Islet of Langerhans (tissue), 1 donor: ENCODE results near the gene MTX1.
"Not testable (repeated sequence)": the region's sequence is repeated elsewhere in the genome, so short reads cannot be mapped to it uniquely, and the experiment has no call there.

ENCODE experiments used
- FAIRE-seq: peaks from one replicate; lab custom pipeline; 2011; peaks lifted over from hg19 to GRCh38; lab: Jason Lieb, UNC

MTX1 gene

GRCh38 chr1:155209312-155209721 lies 822 bp downstream of the MTX1 start:
- FAIRE-seq: no peak

DNA sequence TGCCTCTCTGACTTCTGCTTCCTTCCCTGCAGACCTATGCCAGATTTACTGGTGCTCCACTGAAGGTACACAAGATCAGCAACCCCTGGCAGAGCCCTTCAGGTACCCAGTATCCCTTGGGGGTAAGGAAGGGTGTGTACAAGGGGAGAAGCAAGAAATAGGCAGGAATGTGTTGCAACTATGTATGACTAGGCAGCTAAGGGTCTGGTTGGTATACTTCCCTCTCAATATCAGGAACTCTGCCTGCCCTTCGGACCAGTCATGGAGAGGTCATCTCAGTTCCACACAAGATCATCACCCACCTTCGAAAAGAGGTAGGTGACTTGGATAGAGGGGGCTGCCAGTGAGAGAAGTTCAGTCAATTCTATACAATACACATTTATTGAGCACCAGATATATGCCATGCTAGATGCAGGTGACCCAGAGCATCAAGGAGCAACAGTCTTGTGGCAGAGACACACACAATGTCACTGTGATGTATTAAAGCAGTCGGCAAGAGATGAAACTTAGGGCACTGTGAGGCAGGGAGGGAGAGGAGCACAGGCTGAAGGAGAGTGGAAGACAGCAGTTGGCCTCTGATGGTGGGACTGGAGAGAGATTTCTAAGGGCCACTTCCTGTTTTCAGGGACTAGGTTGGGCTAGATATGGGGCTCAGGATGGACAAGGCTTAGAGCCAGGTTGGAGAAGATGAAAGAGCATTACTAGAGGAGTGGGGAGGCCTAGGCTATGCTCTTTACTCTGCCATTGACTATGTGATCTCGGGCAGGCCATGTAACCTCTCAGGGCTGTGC lies 2.0 kb downstream of the MTX1 start:
- FAIRE-seq: no peak

DNA sequence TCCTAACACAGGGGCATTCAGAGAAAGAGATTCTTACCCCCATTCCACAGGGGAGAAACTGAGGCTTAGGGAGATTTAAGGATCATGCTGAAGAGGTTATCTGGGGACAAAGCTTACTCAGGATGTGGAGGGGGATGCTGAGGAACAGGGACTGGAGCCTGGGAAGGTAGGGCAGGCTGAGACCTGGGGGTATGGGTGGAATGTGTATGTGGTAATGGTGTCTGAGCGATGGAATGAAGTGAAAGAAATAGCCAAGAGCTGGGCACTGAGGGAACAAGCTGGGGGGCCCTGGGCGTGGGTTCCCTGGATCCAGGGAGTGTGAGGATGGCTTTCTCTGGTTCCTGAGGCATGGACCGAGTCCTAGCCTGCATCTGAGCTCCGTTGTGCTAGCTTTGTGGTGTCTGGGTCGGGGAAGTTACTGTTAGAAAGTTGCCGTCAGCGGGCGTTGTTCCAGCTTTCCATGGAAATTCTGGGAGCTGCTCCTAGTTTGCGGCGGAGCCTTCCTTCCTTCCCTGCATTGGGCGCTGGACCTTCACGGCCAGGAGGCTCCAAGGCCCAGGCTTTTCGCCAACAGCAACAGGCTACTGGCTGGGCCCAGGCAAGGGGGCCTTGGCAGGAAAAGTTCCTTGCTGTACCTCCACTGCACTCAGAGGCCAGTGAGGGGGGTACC lies 3.0 kb downstream of the MTX1 start:
- not testable (repeated sequence) for FAIRE-seq

GRCh38 chr1:155212051-155212440 lies 3.6 kb downstream of the MTX1 start:
- not testable (repeated sequence) for FAIRE-seq

DNA sequence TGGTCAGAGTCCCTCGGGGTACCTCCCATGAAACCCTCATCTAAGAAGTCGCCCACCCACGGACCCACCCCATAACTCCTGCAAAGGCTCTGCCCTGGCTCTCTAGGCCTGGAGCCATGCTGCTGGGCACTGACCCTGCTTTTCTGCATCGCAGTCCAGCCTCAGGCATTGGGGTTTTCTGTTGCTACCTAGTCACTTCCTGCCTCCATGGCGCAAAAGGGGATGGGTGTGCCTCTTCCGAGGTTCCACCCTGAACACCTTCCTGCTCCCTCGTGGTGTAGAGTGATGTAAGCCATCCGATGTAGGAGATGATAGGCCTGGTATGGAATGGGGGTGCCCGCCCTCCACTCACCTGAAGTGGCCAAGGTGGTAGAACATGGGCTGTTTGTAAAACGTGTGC lies 6.2 kb downstream of the MTX1 start:
- not testable (repeated sequence) for FAIRE-seq

- no peak for FAIRE-seq
Measured at GRCh38 chr1:155218854-155219591, 10.5 kb downstream of the MTX1 start.

- no peak for FAIRE-seq
Measured at GRCh38 chr1:155219592-155220031, 11.1 kb downstream of the MTX1 start.

GRCh38 chr1:155220211-155220965 lies 11.9 kb downstream of the MTX1 start:
- not testable (repeated sequence) for FAIRE-seq

DNA sequence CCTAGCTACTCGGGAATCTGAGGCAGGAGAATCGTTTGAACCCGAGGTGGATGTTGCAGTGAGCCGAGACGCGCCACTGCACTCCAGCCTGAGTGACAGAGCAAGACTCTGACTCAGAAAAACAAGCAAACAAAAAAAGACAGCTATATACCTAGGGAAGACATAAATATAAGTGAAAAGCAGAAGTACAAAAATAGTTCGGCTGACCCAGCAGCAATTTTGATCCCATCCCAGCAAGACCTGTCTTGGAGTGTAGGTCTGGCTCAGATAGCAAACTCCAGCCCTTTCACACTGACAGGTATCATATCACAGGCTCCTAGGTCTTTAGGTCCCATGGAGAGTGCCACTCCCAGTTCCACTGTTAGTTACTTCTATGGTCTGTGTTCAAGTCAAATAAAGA lies 14.6 kb downstream of the MTX1 start:
- no peak for FAIRE-seq

- FAIRE-seq: not testable (repeated sequence)
Measured at GRCh38 chr1:155225404-155225759, 16.9 kb downstream of the MTX1 start.

DNA sequence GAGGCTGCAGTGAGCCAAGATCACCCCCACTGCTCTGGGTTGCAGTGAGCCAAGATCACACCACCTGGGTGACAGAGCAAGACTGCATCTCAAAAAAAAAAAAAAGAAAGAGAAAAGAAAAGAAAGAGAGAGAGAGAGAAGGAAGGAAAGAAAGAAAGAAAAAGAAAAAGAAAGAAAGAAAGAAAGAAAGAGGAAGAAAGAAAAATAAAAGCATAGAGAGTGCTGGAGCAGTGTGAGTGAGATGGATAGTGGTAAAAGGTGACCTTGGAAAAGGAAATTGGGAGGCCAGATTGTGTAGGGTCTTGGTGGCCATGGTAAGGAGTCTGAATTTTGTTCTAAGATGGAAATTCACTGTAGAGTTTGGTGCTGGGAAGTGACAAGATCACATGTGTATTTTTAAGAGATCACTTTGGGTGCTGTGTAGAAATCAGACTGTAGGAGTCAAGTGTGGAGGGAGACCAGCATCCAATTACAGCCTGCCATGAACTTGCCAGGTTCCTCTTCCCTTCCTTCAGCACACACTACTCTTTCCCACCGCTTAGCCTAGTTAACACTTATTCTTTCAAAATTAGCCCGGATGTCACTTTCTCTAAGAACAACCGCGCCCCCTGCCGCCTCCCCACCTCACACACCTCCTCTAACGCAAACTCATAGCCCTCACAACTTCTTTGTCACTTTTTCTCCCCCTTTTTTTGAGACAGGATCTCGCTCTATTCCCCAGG lies 17.9 kb downstream of the MTX1 start:
- no peak for FAIRE-seq

- no peak for FAIRE-seq
Measured at GRCh38 chr1:155226910-155227260, 18.4 kb downstream of the MTX1 start.

GRCh38 chr1:155227261-155228095 lies 19.0 kb downstream of the MTX1 start:
- FAIRE-seq: no peak

- no peak for FAIRE-seq
Measured at GRCh38 chr1:155228096-155228427, 19.6 kb downstream of the MTX1 start.

- FAIRE-seq: not testable (repeated sequence)
Measured at GRCh38 chr1:155231302-155231701, 22.8 kb downstream of the MTX1 start.

DNA sequence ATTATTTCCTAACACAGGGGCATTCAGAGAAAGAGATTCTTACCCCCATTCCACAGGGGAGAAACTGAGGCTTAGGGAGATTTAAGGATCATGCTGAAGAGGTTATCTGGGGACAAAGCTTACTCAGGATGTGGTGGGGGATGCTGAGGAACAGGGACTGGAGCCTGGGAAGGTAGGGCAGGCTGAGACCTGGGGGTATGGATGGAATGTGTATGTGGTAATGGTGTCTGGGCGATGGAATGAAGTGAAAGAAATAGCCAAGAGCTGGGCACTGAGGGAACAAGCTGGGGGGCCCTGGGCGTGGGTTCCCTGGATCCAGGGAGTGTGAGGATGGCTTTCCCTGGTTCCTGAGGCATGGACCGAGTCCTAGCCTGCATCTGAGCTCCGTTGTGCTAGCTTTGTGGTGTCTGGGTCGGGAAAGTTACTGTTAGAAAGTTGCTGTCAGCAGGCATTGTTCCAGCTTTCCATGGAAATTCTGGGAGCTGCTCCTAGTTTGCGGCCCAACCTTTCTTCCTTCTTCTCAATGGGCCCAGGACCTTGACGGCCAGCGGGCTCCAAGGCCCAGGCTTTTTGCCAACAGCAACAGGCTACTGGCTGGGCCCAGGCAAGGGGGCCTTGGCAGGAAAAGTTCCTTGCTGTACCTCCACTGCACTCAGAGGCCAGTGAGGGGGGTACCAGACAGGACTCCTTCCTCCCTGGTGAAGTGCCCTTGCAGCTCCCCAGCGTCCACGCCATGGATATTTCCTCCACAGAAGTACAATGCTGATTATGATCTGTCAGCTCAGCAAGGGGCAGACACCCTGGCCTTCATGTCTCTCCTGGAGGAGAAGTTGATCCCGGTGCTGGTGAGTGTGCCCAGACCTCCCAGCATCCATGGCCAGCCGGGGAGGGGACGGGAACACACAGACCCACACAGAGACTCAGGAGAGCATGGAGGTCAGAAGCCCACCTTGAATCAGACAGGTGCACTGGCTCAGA lies 23.8 kb downstream of the MTX1 start:
- FAIRE-seq: not testable (repeated sequence)

- not testable (repeated sequence) for FAIRE-seq
Measured at GRCh38 chr1:155233502-155233901, 25.0 kb downstream of the MTX1 start.

DNA sequence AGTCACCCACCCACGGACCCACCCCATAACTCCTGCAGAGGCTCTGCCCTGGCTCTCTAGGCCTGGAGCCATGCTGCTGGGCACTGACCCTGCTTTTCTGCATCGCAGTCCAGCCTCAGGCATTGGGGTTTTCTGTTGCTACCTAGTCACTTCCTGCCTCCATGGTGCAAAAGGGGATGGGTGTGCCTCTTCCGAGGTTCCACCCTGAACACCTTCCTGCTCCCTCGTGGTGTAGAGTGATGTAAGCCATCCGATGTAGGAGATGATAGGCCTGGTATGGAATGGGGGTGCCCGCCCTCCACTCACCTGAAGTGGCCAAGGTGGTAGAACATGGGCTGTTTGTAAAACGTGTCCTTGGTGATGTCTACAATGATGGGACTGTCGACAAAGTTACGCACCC lies 26.9 kb downstream of the MTX1 start:
- not testable (repeated sequence) for FAIRE-seq

- FAIRE-seq: no peak
Measured at GRCh38 chr1:155236451-155236850, 28.0 kb downstream of the MTX1 start.
